Activated T-helper 2 cell treated with anti-CD3 and anti-CD28 coated beads, Interferon-gamma antibody, Interleukin-2, Interleukin-4, amounts not matched to agents 10 μg/mL and 5 μg/mL and 100 μg/mL, durations not matched to agents 14 hours and 24 hours and 36 hours (primary cell): ENCODE results near the gene SLC38A11. TPM values are rescaled to one million over a fixed set of nuclear protein-coding genes. Genes with fewer than 3 reads are reported as not detected.

ENCODE experiments used
- DNase-seq: peaks from one replicate; pipeline ENCODE4 v3.0.0; 2021; ENCODE audit warnings: low spot score
- H3K27ac Mint-ChIP-seq: one replicate; pipeline ENCODE4 v1.8.0; 2021; ENCODE audit warnings: mixed read lengths
- H3K27me3 Mint-ChIP-seq: one replicate; pipeline ENCODE4 v1.8.0; 2021; ENCODE audit warnings: low read depth, mixed read lengths
- H3K36me3 Mint-ChIP-seq: one replicate; pipeline ENCODE4 v1.8.0; 2021; ENCODE audit warnings: low read depth, mixed read lengths
- H3K4me1 Mint-ChIP-seq: one replicate; pipeline ENCODE4 v1.8.0; 2021; ENCODE audit warnings: low read depth, mixed read lengths
- H3K4me3 Mint-ChIP-seq: one replicate; pipeline ENCODE4 v1.8.0; 2021; ENCODE audit warnings: low read depth, mild to moderate bottlenecking, moderate library complexity, mixed read lengths
- H3K9me3 Mint-ChIP-seq: one replicate; pipeline ENCODE4 v1.8.0; 2021; ENCODE audit warnings: mixed read lengths
- intact Hi-C: fragments of 100-400 bp; cut with micrococcal nuclease; formaldehyde crosslinking; loops from one replicate; pipeline ENCODE4 v1.15.1; 2023
- total RNA-seq: library from RNA; stranded (reverse); gene quantifications from 2 replicates; pipeline ENCODE4 v1.2.3, GENCODE V29; 2022

Gene SLC38A11
- total RNA-seq, 1 donor from 2014 or later: not detected

GRCh38 chr2:164852086-164852485 lies 103.2 kb downstream of the SLC38A11 start:
- no peaks in the 10 kb centered on the region for H3K36me3 Mint-ChIP-seq
- H3K9me3 Mint-ChIP-seq: no peaks in the 10 kb centered on the region
- intact Hi-C loops: no loop called here
- no peaks in the 10 kb centered on the region for H3K4me1 Mint-ChIP-seq
- no peak overlapping the region for H3K4me3 Mint-ChIP-seq
- DNase-seq: no peak
- peaks cover 14% of the 10 kb centered on the region for H3K27me3 Mint-ChIP-seq
- no peak overlapping the region for H3K27ac Mint-ChIP-seq

GRCh38 chr2:164850235-164850634 lies 105.1 kb downstream of the SLC38A11 start:
- Mint-ChIP-seq H3K36me3 (no peaks in the 10 kb centered on the region), H3K4me3 (no peak overlapping the region), H3K27me3 (peaks cover 22% of the 10 kb centered on the region), H3K27ac (no peak overlapping the region), H3K4me1 (no peaks in the 10 kb centered on the region), H3K9me3 (no peaks in the 10 kb centered on the region)
- intact Hi-C loops: no loop called here
- no peak for DNase-seq

DNA sequence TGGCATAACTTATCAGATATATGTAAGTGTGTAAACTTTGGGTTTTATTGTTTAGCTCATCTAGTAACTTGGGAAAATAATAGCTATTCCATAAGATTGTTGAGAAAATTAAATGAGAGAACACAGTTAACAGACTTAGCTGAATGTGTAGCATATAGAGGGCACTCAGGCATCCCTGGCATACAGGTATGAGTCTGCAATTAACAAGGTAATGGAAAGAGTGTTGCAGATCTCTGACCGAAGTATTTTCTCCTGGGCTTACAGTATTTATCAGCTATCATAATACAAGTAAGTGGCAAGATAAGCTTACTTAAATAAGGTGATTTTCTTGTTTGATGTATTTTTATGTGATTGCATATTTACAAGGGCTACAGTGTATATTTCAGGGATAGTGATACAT lies 105.8 kb downstream of the SLC38A11 start:
- Mint-ChIP-seq H3K4me1 (no peaks in the 10 kb centered on the region), H3K9me3 (no peaks in the 10 kb centered on the region), H3K27me3 (peaks cover 24% of the 10 kb centered on the region), H3K4me3 (no peak overlapping the region), H3K36me3 (no peaks in the 10 kb centered on the region), H3K27ac (no peak overlapping the region)
- no peak for DNase-seq
- intact Hi-C loops: no loop called here

DNA sequence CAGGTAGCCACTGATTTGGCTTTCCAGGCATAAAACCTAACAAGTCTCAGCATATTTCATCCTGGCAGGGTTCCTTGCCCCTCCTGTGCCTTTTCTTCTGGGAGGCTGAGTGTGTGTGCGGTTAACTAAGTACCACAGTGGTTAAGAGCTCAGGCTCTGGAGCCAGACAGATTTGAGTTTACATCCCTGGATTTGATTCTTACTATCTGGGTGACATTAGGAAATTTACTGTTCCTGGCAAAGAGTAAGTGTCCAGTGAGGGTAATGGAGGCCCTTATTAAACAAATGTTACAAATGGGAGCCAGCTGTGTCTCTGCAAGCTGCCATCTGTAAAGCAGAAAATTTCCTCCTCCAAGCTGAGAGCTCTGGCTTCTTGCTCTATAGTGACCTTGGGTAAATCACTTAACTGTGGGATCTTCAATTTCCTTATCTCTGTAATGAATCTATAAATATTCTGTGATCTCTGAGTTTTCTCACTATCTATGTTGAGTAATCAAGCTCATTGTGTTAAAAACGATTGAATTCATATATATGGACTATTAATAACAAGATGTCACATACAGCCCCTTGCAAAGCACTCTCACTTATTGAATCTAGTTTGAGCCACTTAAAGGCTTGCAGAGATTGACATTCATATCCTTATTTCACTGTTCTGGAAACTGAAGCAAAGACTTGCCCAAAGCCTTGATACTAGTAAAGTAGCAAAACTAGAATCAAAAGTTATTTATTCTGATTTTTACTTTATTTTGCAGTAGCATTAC lies 107.2 kb downstream of the SLC38A11 start:
- Mint-ChIP-seq H3K4me1 (no peaks in the 10 kb centered on the region), H3K9me3 (no peaks in the 10 kb centered on the region), H3K27ac (no peak overlapping the region), H3K4me3 (no peak overlapping the region), H3K36me3 (no peaks in the 10 kb centered on the region), H3K27me3 (peaks cover 32% of the 10 kb centered on the region)
- no peak for DNase-seq
- intact Hi-C loops: no loop called here

GRCh38 chr2:164847291-164847690 lies 108.0 kb downstream of the SLC38A11 start:
- Mint-ChIP-seq H3K9me3 (no peaks in the 10 kb centered on the region), H3K27ac (no peak overlapping the region), H3K4me3 (no peak overlapping the region), H3K27me3 (peaks cover 33% of the 10 kb centered on the region), H3K4me1 (no peaks in the 10 kb centered on the region), H3K36me3 (no peaks in the 10 kb centered on the region)
- DNase-seq: no peak
- intact Hi-C loops: no loop called here

- intact Hi-C loops: no loop called here
- Mint-ChIP-seq H3K4me1 (no peaks in the 10 kb centered on the region), H3K9me3 (no peaks in the 10 kb centered on the region), H3K27ac (no peak overlapping the region), H3K27me3 (peaks cover 37% of the 10 kb centered on the region), H3K4me3 (no peak overlapping the region), H3K36me3 (no peaks in the 10 kb centered on the region)
- no peak for DNase-seq
Measured at GRCh38 chr2:164846276-164846675, 109.0 kb downstream of the SLC38A11 start.

Other genes starting within 250 kb of the SLC38A11 start
- gene COBLL1, start 113.7 kb downstream of the SLC38A11 start, total RNA-seq: 0.11 and 0.14 TPM in 2 replicates
- 0.05 TPM in 1 of 2 replicates, not detected in the other for gene SCN3A, start 248.5 kb upstream of the SLC38A11 start, total RNA-seq